GM06990 (cell line): Measurements from ENCODE around the gene SYT7.

Experiments used
- DNase-seq: peaks from one replicate; pipeline ENCODE4 v3.0.0-alpha.2; 2011; ENCODE audit not compliant: insufficient read length; ENCODE audit errors: extremely low read depth
- H3K27me3 ChIP-seq: replicated peaks from 2 replicates; pipeline ENCODE4 v1.6.0; 2011; ENCODE audit warnings: low read length; ENCODE audit not compliant: control insufficient read depth, insufficient read depth
- H3K36me3 ChIP-seq: 2 replicates; pipeline ENCODE4 v1.5.1; 2011; ENCODE audit warnings: low read length; ENCODE audit not compliant: control insufficient read depth, insufficient read depth
- H3K4me3 ChIP-seq: replicated peaks from 2 replicates; pipeline ENCODE4 v1.5.1; 2011; ENCODE audit warnings: low read depth, mild to moderate bottlenecking, control low read depth, low read length
- TF ChIP-seq, protein P1 (sequence below): IDR thresholded peaks from 2 replicates; pipeline ENCODE4 v1.5.1; 2011; ENCODE audit warnings: low read length, control low read depth, mild to moderate bottlenecking, inconsistent platforms; ENCODE audit not compliant: insufficient read depth, poor library complexity, severe bottlenecking

Gene SYT7

DNA sequence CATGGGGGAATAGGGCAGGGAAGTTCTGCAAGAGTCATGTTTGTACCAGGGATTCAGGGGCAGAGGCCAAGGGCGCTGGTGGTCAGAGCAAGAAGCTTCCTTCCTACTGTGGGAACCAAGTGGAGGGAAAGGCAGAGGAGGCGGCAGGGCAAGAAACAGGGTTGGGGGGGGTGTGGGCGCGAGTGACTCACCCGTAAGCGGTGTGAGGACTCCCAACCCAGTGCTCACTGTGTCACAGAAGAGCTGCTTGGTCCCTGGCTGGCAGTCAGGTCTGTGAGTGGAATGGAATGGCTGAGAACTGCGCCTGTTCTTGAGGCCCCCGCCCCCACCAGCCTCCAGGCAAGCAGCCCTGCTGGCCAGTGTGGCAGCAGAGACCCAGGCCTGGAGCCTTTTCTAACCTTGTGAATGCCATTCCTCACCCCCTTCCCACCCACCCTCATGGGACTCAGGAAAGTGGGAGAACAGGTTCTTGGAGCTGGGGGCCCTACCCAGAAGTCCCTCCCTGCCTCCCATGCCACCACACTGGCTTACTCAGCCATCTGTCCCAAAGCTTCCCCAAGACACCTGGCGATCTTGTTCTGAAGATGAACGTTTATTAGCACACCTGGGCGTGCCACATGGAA lies 67.6 kb downstream of the SYT7 start:
- H3K4me3 ChIP-seq, result no peak overlapping the region
- TF ChIP-seq, protein P1, sequence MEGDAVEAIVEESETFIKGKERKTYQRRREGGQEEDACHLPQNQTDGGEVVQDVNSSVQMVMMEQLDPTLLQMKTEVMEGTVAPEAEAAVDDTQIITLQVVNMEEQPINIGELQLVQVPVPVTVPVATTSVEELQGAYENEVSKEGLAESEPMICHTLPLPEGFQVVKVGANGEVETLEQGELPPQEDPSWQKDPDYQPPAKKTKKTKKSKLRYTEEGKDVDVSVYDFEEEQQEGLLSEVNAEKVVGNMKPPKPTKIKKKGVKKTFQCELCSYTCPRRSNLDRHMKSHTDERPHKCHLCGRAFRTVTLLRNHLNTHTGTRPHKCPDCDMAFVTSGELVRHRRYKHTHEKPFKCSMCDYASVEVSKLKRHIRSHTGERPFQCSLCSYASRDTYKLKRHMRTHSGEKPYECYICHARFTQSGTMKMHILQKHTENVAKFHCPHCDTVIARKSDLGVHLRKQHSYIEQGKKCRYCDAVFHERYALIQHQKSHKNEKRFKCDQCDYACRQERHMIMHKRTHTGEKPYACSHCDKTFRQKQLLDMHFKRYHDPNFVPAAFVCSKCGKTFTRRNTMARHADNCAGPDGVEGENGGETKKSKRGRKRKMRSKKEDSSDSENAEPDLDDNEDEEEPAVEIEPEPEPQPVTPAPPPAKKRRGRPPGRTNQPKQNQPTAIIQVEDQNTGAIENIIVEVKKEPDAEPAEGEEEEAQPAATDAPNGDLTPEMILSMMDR, result no peak
- DNase-seq, result no peak
- no peaks in the 10 kb centered on the region for H3K36me3 ChIP-seq
- H3K27me3 ChIP-seq, result peaks cover 1% of the 10 kb centered on the region

DNA sequence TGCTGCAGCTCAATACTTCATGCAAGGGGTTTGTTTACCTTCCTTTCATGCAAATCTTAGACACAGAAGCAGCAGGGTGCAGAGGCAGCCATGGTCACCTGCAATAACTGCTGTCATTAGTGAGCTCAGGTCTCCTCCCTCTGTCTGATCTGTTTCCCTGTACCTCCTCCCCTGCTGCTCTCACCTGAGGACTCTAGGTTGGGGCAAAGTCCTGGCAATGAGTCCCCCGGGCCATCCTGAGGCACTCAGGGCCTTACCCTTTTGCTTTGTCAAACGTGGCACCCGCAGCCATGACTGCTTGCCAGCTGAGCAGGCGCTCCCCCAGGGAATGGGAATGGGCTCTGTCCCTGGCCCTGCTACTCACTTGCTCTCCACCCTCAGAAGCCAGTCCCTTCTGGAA lies 68.4 kb downstream of the SYT7 start:
- Histone ChIP-seq H3K36me3 (no peaks in the 10 kb centered on the region), H3K27me3 (peaks cover 3% of the 10 kb centered on the region), H3K4me3 (no peak overlapping the region)
- TF ChIP-seq, protein P1, result no peak
- no peak for DNase-seq

DNA sequence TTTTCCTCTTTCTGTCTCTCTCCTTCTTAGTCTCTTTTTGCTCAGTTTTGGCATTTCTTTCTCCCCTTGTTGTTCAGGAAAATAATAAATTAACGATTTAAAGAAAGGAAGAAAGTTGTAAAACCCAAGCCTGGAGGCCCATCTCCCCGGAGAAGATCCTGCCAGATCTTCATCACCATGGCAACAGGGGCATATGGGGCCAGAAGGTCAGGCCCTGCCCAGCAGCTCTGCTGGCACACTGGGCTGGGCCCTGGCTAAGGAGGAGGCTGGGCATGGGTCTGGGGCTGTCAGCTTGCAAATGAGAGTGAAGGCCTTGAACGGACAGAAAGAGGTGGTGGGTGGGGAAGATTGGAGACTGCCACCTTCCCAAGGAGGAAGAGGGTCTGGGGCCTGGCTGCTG lies 69.5 kb downstream of the SYT7 start:
- no peaks in the 10 kb centered on the region for H3K36me3 ChIP-seq
- TF ChIP-seq, protein P1, result no peak
- peaks cover 3% of the 10 kb centered on the region for H3K27me3 ChIP-seq
- DNase-seq, result no peak
- no peak overlapping the region for H3K4me3 ChIP-seq

DNA sequence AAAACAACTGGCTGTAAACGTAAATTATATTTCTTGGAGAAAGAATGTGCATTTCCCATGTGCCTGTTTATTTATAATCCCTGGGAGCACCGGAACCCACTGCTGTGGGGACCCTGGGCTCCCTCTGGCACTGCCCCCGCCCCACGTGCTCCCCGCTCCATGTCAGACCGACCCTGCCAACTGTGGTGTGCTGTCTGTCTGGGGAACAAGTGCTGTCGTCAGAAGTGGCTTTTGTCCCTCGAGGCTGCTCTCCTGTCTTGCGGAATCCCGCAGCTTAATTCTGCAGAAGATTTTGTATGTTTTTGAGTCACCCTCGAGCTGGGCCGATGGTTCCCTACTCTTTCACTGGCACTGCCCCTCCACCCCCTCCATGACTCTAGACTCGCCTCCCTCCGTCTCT lies 69.9 kb downstream of the SYT7 start:
- TF ChIP-seq, protein P1, result no peak
- Histone ChIP-seq H3K4me3 (no peak overlapping the region), H3K27me3 (peaks cover 3% of the 10 kb centered on the region), H3K36me3 (no peaks in the 10 kb centered on the region)
- no peak for DNase-seq

DNA sequence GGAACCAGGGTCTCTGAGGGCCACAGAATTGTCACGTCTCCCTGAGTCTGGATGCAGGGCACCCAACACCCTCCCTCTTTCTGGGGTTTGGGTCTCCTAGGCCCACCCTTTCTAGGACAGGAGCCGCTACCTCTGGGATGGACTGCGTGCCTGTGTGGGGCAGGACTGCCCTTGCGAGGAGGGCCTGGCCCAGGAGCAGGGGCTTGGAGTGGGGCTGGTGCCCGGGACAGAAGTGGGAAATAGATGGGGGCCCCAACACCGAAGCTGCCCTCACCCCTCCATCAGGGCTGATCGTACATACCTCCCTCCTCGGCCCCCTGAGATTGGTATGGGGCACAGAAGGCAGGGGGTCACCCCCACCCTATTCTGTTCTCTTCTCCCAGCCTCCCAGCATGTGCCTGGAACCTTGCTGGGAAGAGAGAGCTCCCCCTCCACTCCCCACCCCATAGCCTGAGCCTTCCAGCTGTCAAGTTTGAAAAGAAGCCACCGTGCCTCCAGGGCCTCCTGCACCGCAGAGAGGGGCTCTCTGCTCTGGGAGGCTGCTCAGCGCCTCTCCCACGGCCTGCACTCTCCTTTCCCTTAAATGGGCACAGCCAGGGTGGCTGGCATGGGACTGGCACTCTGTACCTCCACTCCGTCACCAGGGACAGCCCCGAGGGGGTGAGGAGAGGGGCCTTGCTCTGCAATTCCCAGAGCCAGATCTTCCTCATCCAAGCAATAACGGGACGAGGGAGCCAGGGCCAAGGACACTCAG lies 70.5 kb downstream of the SYT7 start:
- H3K4me3 ChIP-seq, result no peak overlapping the region
- TF ChIP-seq, protein P1, result no peak
- H3K36me3 ChIP-seq, result no peaks in the 10 kb centered on the region
- no peak for DNase-seq
- H3K27me3 ChIP-seq, result peaks cover 3% of the 10 kb centered on the region
